ENCODE measurements around the gene OSTF1. TPM values are rescaled to one million over a fixed set of nuclear protein-coding genes. Genes with fewer than 3 reads are reported as not detected.

The OSTF1 gene
- 10 to 100 TPM in 3 of 4 donors, 1 to 10 TPM in 1; 3.3 to 54.4 (median 32.2) TPM for total RNA-seq

GRCh38 chr9:75087824-75088645, at the start of gene OSTF1, which contains the start of gene NMRK1:
OSTF1 (plus strand) TSS chr9:75088514; CDS start chr9:75088693, 179 bp downstream.
NMRK1 (minus strand) TSS chr9:75088155; CDS start chr9:75083115, 5,040 bp downstream.
- no peaks in the 10 kb centered on the region for H3K27me3 ChIP-seq
- H3K4me3 ChIP-seq: peak within 1 kb of the TSS; percentile 90 to 96
- H3K36me3 ChIP-seq: no peaks in the 10 kb centered on the region
- peak; percentile 93 to 96 for DNase-seq
- H3K4me1 ChIP-seq: peaks cover 0 to 9% of the 10 kb centered on the region in 2 donors
- intact Hi-C loops (cut with DNase I; ENCODE audit: low total_unique reads): loop anchor here (10.0 kb wide), 1 partner anchor 133 kb away; the partner anchor contains the start of gene C9orf40
- H3K27ac ChIP-seq: peak within 1 kb of the TSS; percentile 93 to 96
- no peaks in the 10 kb centered on the region for H3K9me3 ChIP-seq
- peak in 3 of 4 experiments; percentile 8 to 21 (median 13) for TF ChIP-seq CTCF (IDR thresholded peaks at IDR 0.05)
- TF ChIP-seq POLR2A (IDR thresholded peaks at IDR 0.05): peak; percentile 70 to 93

- no peaks in the 10 kb centered on the region for H3K9me3 ChIP-seq
- no peaks in the 10 kb centered on the region for H3K4me1 ChIP-seq
- H3K36me3 ChIP-seq: no peaks in the 10 kb centered on the region
- no peak overlapping the region for H3K4me3 ChIP-seq
- DNase-seq: peak in 1 of 2 donors; percentile 16
- no peaks in the 10 kb centered on the region for H3K27me3 ChIP-seq
- intact Hi-C loops (cut with DNase I; ENCODE audit: low total_unique reads): no loop called here
- no peak for TF ChIP-seq POLR2A (IDR thresholded peaks at IDR 0.05)
- no peak for TF ChIP-seq CTCF (IDR thresholded peaks at IDR 0.05)
- H3K27ac ChIP-seq: peak overlapping the region; percentile 25 to 49
These were observed 49.3 kb upstream of the OSTF1 start for GRCh38 chr9:75039009-75039408.

- H3K4me1 ChIP-seq: no peaks in the 10 kb centered on the region
- no peaks in the 10 kb centered on the region for H3K27me3 ChIP-seq
- no peak for DNase-seq
- H3K4me3 ChIP-seq: no peak overlapping the region
- H3K9me3 ChIP-seq: no peaks in the 10 kb centered on the region
- intact Hi-C loops (cut with DNase I; ENCODE audit: low total_unique reads): no loop called here
- TF ChIP-seq CTCF (IDR thresholded peaks at IDR 0.05) (no peak), POLR2A (IDR thresholded peaks at IDR 0.05) (no peak)
- H3K27ac ChIP-seq: peak overlapping the region in 1 of 2 donors; percentile 49
- no peaks in the 10 kb centered on the region for H3K36me3 ChIP-seq
These were observed 48.5 kb upstream of the OSTF1 start for GRCh38 chr9:75039801-75040200.

GRCh38 chr9:75041041-75041440, 47.3 kb upstream of the OSTF1 start:
- Histone ChIP-seq H3K9me3 (no peaks in the 10 kb centered on the region), H3K27me3 (no peaks in the 10 kb centered on the region), H3K4me3 (no peak overlapping the region), H3K27ac (no peak overlapping the region), H3K36me3 (no peaks in the 10 kb centered on the region), H3K4me1 (no peaks in the 10 kb centered on the region)
- DNase-seq: no peak
- intact Hi-C loops (cut with DNase I; ENCODE audit: low total_unique reads): no loop called here
- TF ChIP-seq POLR2A (IDR thresholded peaks at IDR 0.05): no peak
- TF ChIP-seq CTCF (IDR thresholded peaks at IDR 0.05): no peak

GRCh38 chr9:75046725-75047345, 41.5 kb upstream of the OSTF1 start:
- no peak for TF ChIP-seq CTCF (IDR thresholded peaks at IDR 0.05)
- TF ChIP-seq POLR2A (IDR thresholded peaks at IDR 0.05): no peak
- no peak overlapping the region for H3K27ac ChIP-seq
- intact Hi-C loops (cut with DNase I; ENCODE audit: low total_unique reads): no loop called here
- H3K36me3 ChIP-seq: no peaks in the 10 kb centered on the region
- H3K27me3 ChIP-seq: no peaks in the 10 kb centered on the region
- no peaks in the 10 kb centered on the region for H3K9me3 ChIP-seq
- DNase-seq: no peak
- H3K4me1 ChIP-seq: no peaks in the 10 kb centered on the region
- no peak overlapping the region for H3K4me3 ChIP-seq

Data from uterus (tissue), 4 donors.